Astrocyte (in vitro differentiated cells and primary cell): ENCODE results near the gene CTNNA3.

ENCODE experiments used
- EZH2 ChIP-seq: IDR thresholded peaks from 2 replicates; pipeline ENCODE4 v1.6.1; 2012; ENCODE audit warnings: mild to moderate bottlenecking, low read length, inconsistent platforms; ENCODE audit not compliant: insufficient read depth
- TF ChIP-seq, protein P1 (sequence below): IDR thresholded peaks from 2 replicates; pipeline ENCODE4 v1.5.1; 2011; ENCODE audit warnings: low read depth, mild to moderate bottlenecking, inconsistent platforms, low read length, moderate library complexity; ENCODE audit not compliant: insufficient read depth

GRCh38 chr10:67261300-67261797, 434.6 kb downstream of the CTNNA3 start:
- TF ChIP-seq, protein P1, sequence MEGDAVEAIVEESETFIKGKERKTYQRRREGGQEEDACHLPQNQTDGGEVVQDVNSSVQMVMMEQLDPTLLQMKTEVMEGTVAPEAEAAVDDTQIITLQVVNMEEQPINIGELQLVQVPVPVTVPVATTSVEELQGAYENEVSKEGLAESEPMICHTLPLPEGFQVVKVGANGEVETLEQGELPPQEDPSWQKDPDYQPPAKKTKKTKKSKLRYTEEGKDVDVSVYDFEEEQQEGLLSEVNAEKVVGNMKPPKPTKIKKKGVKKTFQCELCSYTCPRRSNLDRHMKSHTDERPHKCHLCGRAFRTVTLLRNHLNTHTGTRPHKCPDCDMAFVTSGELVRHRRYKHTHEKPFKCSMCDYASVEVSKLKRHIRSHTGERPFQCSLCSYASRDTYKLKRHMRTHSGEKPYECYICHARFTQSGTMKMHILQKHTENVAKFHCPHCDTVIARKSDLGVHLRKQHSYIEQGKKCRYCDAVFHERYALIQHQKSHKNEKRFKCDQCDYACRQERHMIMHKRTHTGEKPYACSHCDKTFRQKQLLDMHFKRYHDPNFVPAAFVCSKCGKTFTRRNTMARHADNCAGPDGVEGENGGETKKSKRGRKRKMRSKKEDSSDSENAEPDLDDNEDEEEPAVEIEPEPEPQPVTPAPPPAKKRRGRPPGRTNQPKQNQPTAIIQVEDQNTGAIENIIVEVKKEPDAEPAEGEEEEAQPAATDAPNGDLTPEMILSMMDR, result no peak
- no peak for TF ChIP-seq EZH2
